GM12878 (cell line): ENCODE results near the gene SPEM2. TPM values are rescaled to one million over a fixed set of nuclear protein-coding genes. Genes with fewer than 3 reads are reported as not detected.
A peak's percentile ranks its signal among the peaks of the same experiment; 100 is the strongest.

Experiments
- ATAC-seq: fragments of 200-7000 bp; cut with Tn5 transposase; 3 replicates; pipeline ENCODE4 v1.9.1; 2020; ENCODE audit warnings: mild to moderate bottlenecking, moderate library complexity
- BruUV-seq: library from RNA; stranded (reverse); fragments of 400-500 nt; replicated peaks from 2 replicates; lab custom pipeline; 2021; lab: Mats Ljungman, UMichigan
- CTCF ChIA-PET: fragments of 300-600 bp; sonication (Branson Sonifier 250); formaldehyde crosslinking; extraction: SDS; loops from one replicate; lab custom pipeline; 2021; ENCODE audit warnings: inconsistent platforms; lab: Yijun Ruan, JAX
- POLR2A ChIA-PET: fragments of 350-600 bp; formaldehyde crosslinking; extraction: SDS; loops from one replicate; lab custom pipeline; 2021; ENCODE audit warnings: inconsistent platforms; lab: Charles Lee
- RAD21 ChIA-PET: fragments of 300-600 bp; sonication (Branson Sonifier 250); formaldehyde crosslinking; loops from one replicate; lab custom pipeline; 2023; ENCODE audit warnings: antibody characterized with exemption; ENCODE audit not compliant: unreplicated experiment; lab: Charles Lee
- SMC1A ChIA-PET: fragments of 300-600 bp; sonication (Branson Sonifier 250); formaldehyde crosslinking; loops from one replicate; lab custom pipeline; 2023; ENCODE audit not compliant: unreplicated experiment, uncharacterized antibody; lab: Charles Lee
- DNase-seq: peaks from one replicate; pipeline ENCODE4 v3.0.0-alpha.2; 2011; ENCODE audit warnings: low read depth, low spot score
- FAIRE-seq: peaks from 3 replicates; lab custom pipeline; 2011; peaks lifted over from hg19 to GRCh38; lab: Jason Lieb, UNC
- H2AFZ ChIP-seq: 2 replicates; pipeline ENCODE4 v1.6.0; 2011; ENCODE audit warnings: low read depth, low read length, control low read depth; ENCODE audit not compliant: control insufficient read depth
- H3K27ac ChIP-seq: 2 replicates; pipeline ENCODE4 v1.5.1; 2011; ENCODE audit warnings: control low read depth; ENCODE audit not compliant: control insufficient read depth, insufficient read depth
- H3K27me3 ChIP-seq, 2 experiments: replicated peaks in 1 of 2; 2 replicates each; pipeline versions ENCODE4 v1.6.0 to v1.6.1; 2011; ENCODE audit warnings: low read length in 1 of 2; ENCODE audit not compliant: control insufficient read depth in 2 of 2, insufficient read depth in 2 of 2
- H3K36me3 ChIP-seq, 2 experiments: 2 replicates each; pipeline ENCODE4 v1.5.1; 2011; ENCODE audit warnings: low read length in 1 of 2; ENCODE audit not compliant: control insufficient read depth in 2 of 2, insufficient read depth in 2 of 2
- H3K4me1 ChIP-seq: 2 replicates; pipeline ENCODE4 v1.6.1; 2011; ENCODE audit warnings: mild to moderate bottlenecking, low read length, moderate library complexity, mixed read lengths; ENCODE audit not compliant: control insufficient read depth, insufficient read depth
- H3K4me2 ChIP-seq: 2 replicates; pipeline ENCODE4 v1.6.0; 2011; ENCODE audit warnings: control low read depth; ENCODE audit not compliant: control insufficient read depth, insufficient read depth
- H3K4me3 ChIP-seq: fragments of 200-600 bp; sonication (generic); 2 replicates; pipeline ENCODE4 v1.5.1; 2016
- H3K79me2 ChIP-seq: 2 replicates; pipeline ENCODE4 v1.6.0; 2011; ENCODE audit warnings: low read length; ENCODE audit not compliant: control insufficient read depth, insufficient read depth
- H3K9ac ChIP-seq: 2 replicates; pipeline ENCODE4 v1.8.0; 2011; ENCODE audit warnings: low read length, control low read depth, mixed read lengths; ENCODE audit not compliant: control insufficient read depth, insufficient read depth
- H3K9me3 ChIP-seq: replicated peaks from 3 replicates; pipeline ENCODE4 v1.5.1; 2011; ENCODE audit warnings: mild to moderate bottlenecking, low read length; ENCODE audit not compliant: control insufficient read depth, insufficient read depth
- H4K20me1 ChIP-seq: 2 replicates; pipeline ENCODE4 v1.6.0; 2011; ENCODE audit not compliant: control insufficient read depth, insufficient read depth
- BACH1 ChIP-seq: fragments of 450-650 bp; IDR thresholded peaks from 2 replicates; pipeline ENCODE4 v1.6.1; 2017; ENCODE audit warnings: mild to moderate bottlenecking, borderline replicate concordance
- BCLAF1 ChIP-seq: fragments of 450-650 bp; IDR thresholded peaks from 2 replicates; pipeline ENCODE4 v1.6.1; 2017; ENCODE audit warnings: antibody characterized with exemption, mild to moderate bottlenecking, moderate library complexity
- CBFB ChIP-seq: IDR thresholded peaks from 2 replicates; pipeline ENCODE4 v1.6.1; 2016; ENCODE audit warnings: antibody characterized with exemption, low read depth
- CHD1 ChIP-seq: IDR thresholded peaks from 2 replicates; pipeline ENCODE4 v1.6.1; 2012; ENCODE audit warnings: low read depth, low read length, improper control_type of control experiment
- FOS ChIP-seq: IDR thresholded peaks from 3 replicates; pipeline ENCODE4 v1.6.1; 2011; ENCODE audit warnings: borderline replicate concordance; ENCODE audit not compliant: insufficient read length; ENCODE audit errors: extremely low read depth
- MEF2A ChIP-seq: IDR thresholded peaks from 2 replicates; pipeline ENCODE4 v1.6.1; 2011; ENCODE audit warnings: low read depth, mild to moderate bottlenecking, low read length, moderate library complexity; ENCODE audit not compliant: insufficient read depth
- PML ChIP-seq: IDR thresholded peaks from 2 replicates; pipeline ENCODE4 v1.6.1; 2012; ENCODE audit warnings: low read length, inconsistent platforms
- POLR2AphosphoS2 ChIP-seq: IDR thresholded peaks from 2 replicates; pipeline ENCODE4 v1.6.1; 2011; ENCODE audit warnings: low read depth, mild to moderate bottlenecking, low read length, improper control_type of control experiment, moderate library complexity
- RUNX3 ChIP-seq: IDR thresholded peaks from 2 replicates; pipeline ENCODE4 v1.6.1; 2012; ENCODE audit warnings: low read length, inconsistent platforms
- STAT1 ChIP-seq: fragments of 450-650 bp; conservative IDR thresholded peaks from 2 replicates; pipeline ENCODE4 v1.6.1; 2014; ENCODE audit warnings: antibody characterized with exemption, mild to moderate bottlenecking
- USF2 ChIP-seq: IDR thresholded peaks from 2 replicates; pipeline ENCODE4 v1.6.1; 2011; ENCODE audit warnings: low read depth, low read length, improper control_type of control experiment, borderline replicate concordance
- ZBTB11 ChIP-seq: fragments of 450-650 bp; formaldehyde crosslinking; IDR thresholded peaks from 2 replicates; pipeline ENCODE4 v1.5.0; 2022; ENCODE audit warnings: mild to moderate bottlenecking, missing genetic modification characterization
- ZNF217 ChIP-seq: fragments of 450-650 bp; IDR thresholded peaks from 2 replicates; pipeline ENCODE4 v1.6.1; 2017; ENCODE audit warnings: antibody characterized with exemption, mild to moderate bottlenecking
- WGBS: methylation state at CpG from one replicate; pipeline ENCODE4 v1.1.6; 2016; ENCODE audit warnings: low lambda C conversion rate; ENCODE audit not compliant: insufficient replicate concordance, insufficient coverage; ENCODE audit errors: missing lambda C conversion rate; 5-methylcytosine and 5-hydroxymethylcytosine counted together
- in situ Hi-C: fragments of 300-500 bp; cut with MboI; formaldehyde crosslinking; loops from 9 replicates; pipeline ENCODE4 v1.14.3; 2018; ENCODE audit warnings: mixed read lengths
- intact Hi-C: fragments of 100-400 bp; cut with micrococcal nuclease; formaldehyde crosslinking; loops from one replicate; pipeline ENCODE4 v1.14.2; 2022; ENCODE audit not compliant: unreplicated experiment
- polyA plus RNA-seq, 11 experiments: library from polyadenylated mRNA; depleted of rRNA in 4 of 11; unstranded in 6 of 11; stranded (reverse) in 5 of 11; fragments of >200 nt; fragmentation: Nextera tagmentation in 4 of 11; fragmentation: Illumina TruSeq in 1 of 11; extraction: Ambion mirVana in 4 of 11; extraction: Trizol in 1 of 11; gene quantifications; 1 replicate in 1 of 11; 2 replicates in 10 of 11; pipeline versions ENCODE4 v1.2.1 to v1.2.3, GENCODE V29; 2011 to 2016; ENCODE audit warnings: inconsistent platforms in 2 of 11, missing spikeins in 2 of 11, low read depth in 1 of 11
- total RNA-seq, 4 experiments: library from RNA; depleted of rRNA in 3 of 4; stranded (reverse); fragments of >200 nt in 3 of 4; fragmentation: Illumina TruSeq in 1 of 4; extraction: Trizol in 1 of 4; gene quantifications; 2 replicates each; pipeline versions ENCODE4 v1.2.1 to v1.2.3, GENCODE V29; 2013 to 2021

SPEM2 gene
- total and polyA plus RNA-seq, 10 of the 15 experiments (the other 5 are each of a cell fraction or from before 2014, with no cell fraction given): not detected

- in situ Hi-C loops: no loop called here
- CTCF ChIA-PET: interaction anchor here (0.8 to 6.2 kb wide), 7 partner anchors 9 to 120 kb away, joined by 3 to 17 read pairs (median 4); partner anchors contain the start of genes SENP3 and TMEM102
- no peak overlapping the region for H3K4me2 ChIP-seq
- POLR2A ChIA-PET: interaction anchor here (0.6 to 2.1 kb wide), 6 partner anchors 9 to 40 kb away, joined by 3 to 9 read pairs (median 5); partner anchors contain the start of gene TMEM102
- H3K27ac ChIP-seq: no peak overlapping the region
- H3K9me3 ChIP-seq: no peaks in the 10 kb centered on the region
- BruUV-seq: TSS peak; percentile 45
- H3K79me2 ChIP-seq: peaks cover 31% of the 10 kb centered on the region
- no peak overlapping the region for H3K9ac ChIP-seq
- peaks cover 11% of the 10 kb centered on the region for H3K4me1 ChIP-seq
- TF ChIP-seq BCLAF1 (no peak), STAT1 (no peak), CBFB (no peak), RUNX3 (no peak), ZBTB11 (no peak), USF2 (no peak), ZNF217 (no peak), FOS (no peak), PML (no peak), POLR2AphosphoS2 (no peak), MEF2A (no peak), CHD1 (no peak), BACH1 (no peak)
- DNase-seq: no peak
- H3K4me3 ChIP-seq: no peak overlapping the region
- SMC1A ChIA-PET: interaction anchor here (0.9 to 2.0 kb wide), 6 partner anchors 11 to 71 kb away, joined by 3 to 5 read pairs (median 3); partner anchors contain the start of gene TMEM102
- 90% methylated on average over 15 of the region's 15 CpGs for whole genome bisulfite sequencing
- RAD21 ChIA-PET: interaction anchor here (0.7 to 1.6 kb wide), 4 partner anchors 33 to 113 kb away, joined by 3 to 5 read pairs (median 3); no protein-coding TSS in a partner anchor
- intact Hi-C loops: no loop called here
- H2AFZ ChIP-seq: no peak overlapping the region
- FAIRE-seq: no peak
- ATAC-seq: no peak
- H3K27me3 ChIP-seq: no peaks in the 10 kb centered on the region
- H4K20me1 ChIP-seq: peaks cover 2% of the 10 kb centered on the region; the same call in 1 of the 2 replicates
- H3K36me3 ChIP-seq: no peaks in the 10 kb centered on the region
Observed at GRCh38 chr17:7475764-7476422, 50.5 kb downstream of the SPEM2 start.
